Measurements from ENCODE around the gene PCIF1. TPM values are rescaled to one million over a fixed set of nuclear protein-coding genes. Genes with fewer than 3 reads are reported as not detected.

The PCIF1 gene
- polyA plus RNA-seq, 4 donors, result 16.1 to 30.0 (median 26.8) TPM

GRCh38 chr20:45909336-45909808 is 25.1 kb upstream of the PCIF1 start:
- no peak overlapping the region for H3K4me3 ChIP-seq (ENCODE audit: low read depth in 1 of 3, low read length in 3 of 3)
- FAIRE-seq, result no peak
- no peaks in the 10 kb centered on the region for H3K9me3 ChIP-seq (ENCODE audit: control insufficient read depth in 2 of 2, insufficient read depth in 1 of 2, low read depth in 1 of 2, low read length in 1 of 2)
- WGBS, 3 donors, result 62 to 82% (median 67%) methylated on average over 12 of the region's 12 CpGs
- peaks cover 0 to 23% (median 4%) of the 10 kb centered on the region in 3 donors for H3K4me1 ChIP-seq (ENCODE audit: control insufficient read depth in 3 of 3, insufficient read depth in 2 of 3, low read depth in 1 of 3, low read length in 2 of 3)
- H3K27me3 ChIP-seq (ENCODE audit: control insufficient read depth in 3 of 3, insufficient read depth in 3 of 3, low read length in 3 of 3), result no peaks in the 10 kb centered on the region
- peaks cover 0 to 22% (median 0%) of the 10 kb centered on the region in 3 donors for H3K36me3 ChIP-seq (ENCODE audit: control insufficient read depth in 3 of 3, insufficient read depth in 2 of 3, low read depth in 1 of 3, low read length in 3 of 3)
- peak in 1 of 2 donors; percentile 63 for DNase-seq
- no peak overlapping the region for H3K27ac ChIP-seq (ENCODE audit: low read depth in 1 of 3, low read length in 2 of 3)

GRCh38 chr20:45909817-45910669 is 24.4 kb upstream of the PCIF1 start:
- Histone ChIP-seq H3K4me3 (ENCODE audit: low read depth in 1 of 3, low read length in 3 of 3) (no peak overlapping the region), H3K4me1 (ENCODE audit: control insufficient read depth in 3 of 3, insufficient read depth in 2 of 3, low read depth in 1 of 3, low read length in 2 of 3) (peaks cover 0 to 25% (median 4%) of the 10 kb centered on the region in 3 donors), H3K27me3 (ENCODE audit: control insufficient read depth in 3 of 3, insufficient read depth in 3 of 3, low read length in 3 of 3) (no peaks in the 10 kb centered on the region), H3K36me3 (ENCODE audit: control insufficient read depth in 3 of 3, insufficient read depth in 2 of 3, low read depth in 1 of 3, low read length in 3 of 3) (peaks cover 0 to 16% (median 0%) of the 10 kb centered on the region in 3 donors), H3K27ac (ENCODE audit: low read depth in 1 of 3, low read length in 2 of 3) (peak overlapping the region in 1 of 3 donors; percentile 25), H3K9me3 (ENCODE audit: control insufficient read depth in 2 of 2, insufficient read depth in 1 of 2, low read depth in 1 of 2, low read length in 1 of 2) (no peaks in the 10 kb centered on the region)
- FAIRE-seq (no peak), DNase-seq (no peak)
- 74 to 78% (median 77%) methylated on average over 22 of the region's 22 CpGs for WGBS, 3 donors

- WGBS, 3 donors, result 1 to 4% (median 3%) methylated on average over 43 of the region's 43 CpGs
- peaks cover 0 to 25% (median 4%) of the 10 kb centered on the region in 3 donors for H3K4me1 ChIP-seq (ENCODE audit: control insufficient read depth in 3 of 3, insufficient read depth in 2 of 3, low read depth in 1 of 3, low read length in 2 of 3)
- FAIRE-seq, result no peak
Observed at GRCh38 chr20:45910670-45911485, 23.6 kb upstream of the PCIF1 start.

GRCh38 chr20:45911486-45912343 is 22.8 kb upstream of the PCIF1 start, which contains the start of gene PLTP:
Gene PLTP, minus strand, starts transcription at chr20:45912155. Its CDS starts 703 bp downstream, at chr20:45911452.
- no peak for FAIRE-seq
- H3K27ac ChIP-seq (ENCODE audit: low read depth in 1 of 3, low read length in 2 of 3), result peak within 1 kb of the TSS in 2 of 3 donors; percentile 64 to 84
- H3K4me3 ChIP-seq (ENCODE audit: low read depth in 1 of 3, low read length in 3 of 3), result peak within 1 kb of the TSS; percentile 18 to 57 (median 46)
- no peaks in the 10 kb centered on the region for H3K27me3 ChIP-seq (ENCODE audit: control insufficient read depth in 3 of 3, insufficient read depth in 3 of 3, low read length in 3 of 3)
- WGBS, 3 donors, result 1 to 4% (median 2%) methylated on average over 40 to 58 of the region's 58 CpGs
- DNase-seq, result peak in 1 of 2 donors; percentile 66
- H3K36me3 ChIP-seq (ENCODE audit: control insufficient read depth in 3 of 3, insufficient read depth in 2 of 3, low read depth in 1 of 3, low read length in 3 of 3), result peaks cover 0 to 8% (median 0%) of the 10 kb centered on the region in 3 donors
- H3K9me3 ChIP-seq (ENCODE audit: control insufficient read depth in 2 of 2, insufficient read depth in 1 of 2, low read depth in 1 of 2, low read length in 1 of 2), result no peaks in the 10 kb centered on the region
- H3K4me1 ChIP-seq (ENCODE audit: control insufficient read depth in 3 of 3, insufficient read depth in 2 of 3, low read depth in 1 of 3, low read length in 2 of 3), result peaks cover 0 to 25% (median 4%) of the 10 kb centered on the region in 3 donors

More at GRCh38 chr20:45910670-45911485, 23.6 kb upstream of the PCIF1 start:
- Histone ChIP-seq H3K36me3 (ENCODE audit: control insufficient read depth in 3 of 3, insufficient read depth in 2 of 3, low read depth in 1 of 3, low read length in 3 of 3) (peaks cover 0 to 11% (median 0%) of the 10 kb centered on the region in 3 donors), H3K9me3 (ENCODE audit: control insufficient read depth in 2 of 2, insufficient read depth in 1 of 2, low read depth in 1 of 2, low read length in 1 of 2) (no peaks in the 10 kb centered on the region), H3K27me3 (ENCODE audit: control insufficient read depth in 3 of 3, insufficient read depth in 3 of 3, low read length in 3 of 3) (no peaks in the 10 kb centered on the region), H3K4me3 (ENCODE audit: low read depth in 1 of 3, low read length in 3 of 3) (peak overlapping the region in 2 of 3 donors; percentile 46 to 57), H3K27ac (ENCODE audit: low read depth in 1 of 3, low read length in 2 of 3) (peak overlapping the region in 2 of 3 donors; percentile 64 to 84)
- peak; percentile 91 to 98 for DNase-seq

GRCh38 chr20:45912344-45912682 is 22.2 kb upstream of the PCIF1 start:
- peaks cover 0 to 25% (median 4%) of the 10 kb centered on the region in 3 donors for H3K4me1 ChIP-seq (ENCODE audit: control insufficient read depth in 3 of 3, insufficient read depth in 2 of 3, low read depth in 1 of 3, low read length in 2 of 3)
- peaks cover 0 to 7% (median 0%) of the 10 kb centered on the region in 3 donors for H3K36me3 ChIP-seq (ENCODE audit: control insufficient read depth in 3 of 3, insufficient read depth in 2 of 3, low read depth in 1 of 3, low read length in 3 of 3)
- H3K27ac ChIP-seq (ENCODE audit: low read depth in 1 of 3, low read length in 2 of 3), result peak overlapping the region in 1 of 3 donors; percentile 59
- DNase-seq (no peak), FAIRE-seq (no peak)
- H3K27me3 ChIP-seq (ENCODE audit: control insufficient read depth in 3 of 3, insufficient read depth in 3 of 3, low read length in 3 of 3), result no peaks in the 10 kb centered on the region
- 17 to 31% (median 27%) methylated on average over 4 of the region's 4 CpGs for WGBS, 3 donors
- H3K4me3 ChIP-seq (ENCODE audit: low read depth in 1 of 3, low read length in 3 of 3), result peak overlapping the region in 2 of 3 donors; percentile 18 to 57
- H3K9me3 ChIP-seq (ENCODE audit: control insufficient read depth in 2 of 2, insufficient read depth in 1 of 2, low read depth in 1 of 2, low read length in 1 of 2), result no peaks in the 10 kb centered on the region

- peaks cover 0 to 31% (median 4%) of the 10 kb centered on the region in 3 donors for H3K4me1 ChIP-seq (ENCODE audit: control insufficient read depth in 3 of 3, insufficient read depth in 2 of 3, low read depth in 1 of 3, low read length in 2 of 3)
- no peak for FAIRE-seq
Observed at GRCh38 chr20:45913116-45913515, 21.4 kb upstream of the PCIF1 start.

GRCh38 chr20:45917790-45918141 is 16.7 kb upstream of the PCIF1 start:
- 55 to 78% (median 64%) methylated on average over 5 of the region's 5 CpGs for WGBS, 3 donors
- FAIRE-seq (no peak), DNase-seq (peak in 1 of 2 donors; percentile 32)
- no peak overlapping the region for H3K4me3 ChIP-seq (ENCODE audit: low read depth in 1 of 3, low read length in 3 of 3)
- H3K27me3 ChIP-seq (ENCODE audit: control insufficient read depth in 3 of 3, insufficient read depth in 3 of 3, low read length in 3 of 3), result no peaks in the 10 kb centered on the region
- H3K36me3 ChIP-seq (ENCODE audit: control insufficient read depth in 3 of 3, insufficient read depth in 2 of 3, low read depth in 1 of 3, low read length in 3 of 3), result no peaks in the 10 kb centered on the region
- H3K27ac ChIP-seq (ENCODE audit: low read depth in 1 of 3, low read length in 2 of 3), result peak overlapping the region in 2 of 3 donors; percentile 75 to 81
- H3K4me1 ChIP-seq (ENCODE audit: control insufficient read depth in 3 of 3, insufficient read depth in 2 of 3, low read depth in 1 of 3, low read length in 2 of 3), result peaks cover 0 to 26% (median 0%) of the 10 kb centered on the region in 3 donors
- H3K9me3 ChIP-seq (ENCODE audit: control insufficient read depth in 2 of 2, insufficient read depth in 1 of 2, low read depth in 1 of 2, low read length in 1 of 2), result no peaks in the 10 kb centered on the region

More at GRCh38 chr20:45913116-45913515, 21.4 kb upstream of the PCIF1 start:
- H3K9me3 ChIP-seq (ENCODE audit: control insufficient read depth in 2 of 2, insufficient read depth in 1 of 2, low read depth in 1 of 2, low read length in 1 of 2), result no peaks in the 10 kb centered on the region
- H3K36me3 ChIP-seq (ENCODE audit: control insufficient read depth in 3 of 3, insufficient read depth in 2 of 3, low read depth in 1 of 3, low read length in 3 of 3), result peaks cover 0 to 2% (median 0%) of the 10 kb centered on the region in 3 donors
- 57 to 61% (median 58%) methylated on average over 5 of the region's 5 CpGs for WGBS, 3 donors
- DNase-seq, result no peak
- H3K27me3 ChIP-seq (ENCODE audit: control insufficient read depth in 3 of 3, insufficient read depth in 3 of 3, low read length in 3 of 3), result no peaks in the 10 kb centered on the region
- no peak overlapping the region for H3K27ac ChIP-seq (ENCODE audit: low read depth in 1 of 3, low read length in 2 of 3)
- no peak overlapping the region for H3K4me3 ChIP-seq (ENCODE audit: low read depth in 1 of 3, low read length in 3 of 3)

Data from small intestine (tissue), 7 donors.